HG03025 (cell line): Measurements from ENCODE around the gene CCDC63.
"Not testable (repeated sequence)": the region's sequence is repeated elsewhere in the genome, so short reads cannot be mapped to it uniquely, and the experiment has no call there.

Experiments used
- ATAC-seq: cut with Tn5 transposase; IDR thresholded peaks from one replicate; pipeline ENCODE4 v1.9.1; 2021; ENCODE audit warnings: mild to moderate bottlenecking, moderate library complexity; ENCODE audit not compliant: unreplicated experiment, low FRiP score

The CCDC63 gene

GRCh38 chr12:110841007-110841406 lies 5.8 kb upstream of the CCDC63 start:
- ATAC-seq = no peak

GRCh38 chr12:110844131-110844530 lies 2.7 kb upstream of the CCDC63 start:
- ATAC-seq = no peak

GRCh38 chr12:110844551-110845338 lies 2.0 kb upstream of the CCDC63 start:
- ATAC-seq = no peak

- ATAC-seq = no peak
These were observed 1.5 kb upstream of the CCDC63 start for GRCh38 chr12:110845339-110845682.

GRCh38 chr12:110848314-110848923 lies 1.6 kb downstream of the CCDC63 start:
- ATAC-seq = no peak

GRCh38 chr12:110849221-110849620 lies 2.4 kb downstream of the CCDC63 start:
- no peak for ATAC-seq

GRCh38 chr12:110849748-110850403 lies 3.1 kb downstream of the CCDC63 start:
- ATAC-seq = no peak

GRCh38 chr12:110850762-110851161 lies 4.0 kb downstream of the CCDC63 start:
- no peak for ATAC-seq

GRCh38 chr12:110853836-110854235 lies 7.0 kb downstream of the CCDC63 start:
- ATAC-seq = no peak

- no peak for ATAC-seq
These were observed 9.8 kb downstream of the CCDC63 start for GRCh38 chr12:110856542-110856941.

GRCh38 chr12:110857528-110857927 lies 10.7 kb downstream of the CCDC63 start:
- no peak for ATAC-seq

- not testable (repeated sequence) for ATAC-seq
These were observed 11.2 kb downstream of the CCDC63 start for GRCh38 chr12:110857954-110858353.

GRCh38 chr12:110858848-110859247 lies 12.1 kb downstream of the CCDC63 start:
- ATAC-seq = no peak

GRCh38 chr12:110860833-110861296 lies 14.1 kb downstream of the CCDC63 start:
- ATAC-seq = no peak

- ATAC-seq = no peak
These were observed 14.9 kb downstream of the CCDC63 start for GRCh38 chr12:110861729-110862128.

- ATAC-seq = no peak
These were observed 15.5 kb downstream of the CCDC63 start for GRCh38 chr12:110862329-110862728.

GRCh38 chr12:110863161-110863560 lies 16.4 kb downstream of the CCDC63 start:
- ATAC-seq = no peak

- no peak for ATAC-seq
These were observed 18.7 kb downstream of the CCDC63 start for GRCh38 chr12:110865521-110865920.

- no peak for ATAC-seq
These were observed 22.2 kb downstream of the CCDC63 start for GRCh38 chr12:110869026-110869425.

- ATAC-seq = no peak
These were observed 23.0 kb downstream of the CCDC63 start for GRCh38 chr12:110869803-110870202.

GRCh38 chr12:110872100-110872499 lies 25.3 kb downstream of the CCDC63 start:
- no peak for ATAC-seq

GRCh38 chr12:110874351-110874750 lies 27.6 kb downstream of the CCDC63 start:
- ATAC-seq = no peak
